HUES64 (cell line): ENCODE results near the gene PSME4.

Experiments used
- H3K27ac ChIP-seq: 2 replicates; pipeline ENCODE4 v1.7.0; 2013; ENCODE audit warnings: low read depth, low read length, inconsistent platforms
- H3K27me3 ChIP-seq: 2 replicates; pipeline ENCODE4 v1.6.1; 2013; ENCODE audit warnings: mild to moderate bottlenecking, low read length; ENCODE audit not compliant: insufficient read depth
- H3K36me3 ChIP-seq: 2 replicates; pipeline ENCODE4 v1.6.1; 2013; ENCODE audit warnings: mild to moderate bottlenecking, low read length; ENCODE audit not compliant: insufficient read depth
- H3K4me1 ChIP-seq: 2 replicates; pipeline ENCODE4 v1.6.1; 2013; ENCODE audit warnings: mild to moderate bottlenecking, low read length, moderate library complexity; ENCODE audit not compliant: insufficient read depth
- H3K4me3 ChIP-seq: 2 replicates; pipeline ENCODE4 v1.5.1; 2013; ENCODE audit warnings: mild to moderate bottlenecking, low read length, moderate library complexity
- H3K9ac ChIP-seq: 2 replicates; pipeline ENCODE4 v1.6.1; 2013; ENCODE audit warnings: mild to moderate bottlenecking, low read depth, low read length
- H3K9me3 ChIP-seq: 2 replicates; pipeline ENCODE4 v1.6.1; 2013; ENCODE audit warnings: low read depth, low read length; ENCODE audit not compliant: insufficient read depth
- WGBS: fragments of 150-250, 120-280 bp; methylation state at CpG from one replicate; pipeline ENCODE4 v1.1.7; 2013; ENCODE audit warnings: missing lambda C conversion rate; 5-methylcytosine and 5-hydroxymethylcytosine counted together

The PSME4 gene

GRCh38 chr2:53877556-53877955 is 93.2 kb downstream of the PSME4 start:
- no peaks in the 10 kb centered on the region for H3K9me3 ChIP-seq
- no peaks in the 10 kb centered on the region for H3K27me3 ChIP-seq
- 98% methylated on average over 2 of the region's 2 CpGs for WGBS
- H3K4me1 ChIP-seq = no peaks in the 10 kb centered on the region
- H3K27ac ChIP-seq = no peak overlapping the region
- peaks cover 94% of the 10 kb centered on the region for H3K36me3 ChIP-seq
- 0 out of 2 replicates have a peak overlapping the region, but pooled peaks have one; percentile 36 for H3K9ac ChIP-seq
- H3K4me3 ChIP-seq = no peak overlapping the region

- no peaks in the 10 kb centered on the region for H3K9me3 ChIP-seq
- no peak overlapping the region for H3K4me3 ChIP-seq
- WGBS = no CpG with 5 or more reads among the region's 1 CpG
- peaks cover 94% of the 10 kb centered on the region for H3K36me3 ChIP-seq
- no peaks in the 10 kb centered on the region for H3K27me3 ChIP-seq
- H3K4me1 ChIP-seq = no peaks in the 10 kb centered on the region
- no peak overlapping the region for H3K9ac ChIP-seq
- H3K27ac ChIP-seq = no peak overlapping the region
Observed at GRCh38 chr2:53877112-53877511, 93.7 kb downstream of the PSME4 start.

- WGBS = 92% methylated on average over 7 of the region's 7 CpGs
Observed at GRCh38 chr2:53874401-53874950, 96.3 kb downstream of the PSME4 start.

GRCh38 chr2:53867773-53868172 is 103.0 kb downstream of the PSME4 start:
- WGBS = 98% methylated on average over 2 of the region's 2 CpGs
- H3K9ac ChIP-seq = no peak overlapping the region
- no peaks in the 10 kb centered on the region for H3K4me1 ChIP-seq
- H3K4me3 ChIP-seq = no peak overlapping the region
- H3K36me3 ChIP-seq = peaks cover 90% of the 10 kb centered on the region
- no peaks in the 10 kb centered on the region for H3K27me3 ChIP-seq
- H3K9me3 ChIP-seq = no peaks in the 10 kb centered on the region
- no peak overlapping the region for H3K27ac ChIP-seq

More at GRCh38 chr2:53874401-53874950, 96.3 kb downstream of the PSME4 start:
- Histone ChIP-seq H3K9me3 (no peaks in the 10 kb centered on the region), H3K9ac (no peak overlapping the region), H3K4me1 (no peaks in the 10 kb centered on the region), H3K4me3 (no peak overlapping the region), H3K27me3 (no peaks in the 10 kb centered on the region), H3K36me3 (peaks cover 88% of the 10 kb centered on the region), H3K27ac (no peak overlapping the region)

- H3K4me1 ChIP-seq = no peaks in the 10 kb centered on the region
- no peak overlapping the region for H3K4me3 ChIP-seq
- no peak overlapping the region for H3K9ac ChIP-seq
- H3K27ac ChIP-seq = no peak overlapping the region
- no peaks in the 10 kb centered on the region for H3K9me3 ChIP-seq
- WGBS = 98% methylated on average over 5 of the region's 5 CpGs
- H3K36me3 ChIP-seq = peaks cover 84% of the 10 kb centered on the region
- no peaks in the 10 kb centered on the region for H3K27me3 ChIP-seq
Observed at GRCh38 chr2:53867169-53867568, 103.6 kb downstream of the PSME4 start.

GRCh38 chr2:53865962-53866361 is 104.8 kb downstream of the PSME4 start:
- Histone ChIP-seq H3K9ac (no peak overlapping the region), H3K9me3 (no peaks in the 10 kb centered on the region), H3K27me3 (no peaks in the 10 kb centered on the region), H3K36me3 (peaks cover 78% of the 10 kb centered on the region), H3K4me3 (no peak overlapping the region), H3K4me1 (no peaks in the 10 kb centered on the region), H3K27ac (no peak overlapping the region)
- 96% methylated on average over 3 of the region's 5 CpGs for WGBS

GRCh38 chr2:53865264-53865663 is 105.5 kb downstream of the PSME4 start:
- peaks cover 75% of the 10 kb centered on the region for H3K36me3 ChIP-seq
- no peaks in the 10 kb centered on the region for H3K9me3 ChIP-seq
- H3K27ac ChIP-seq = no peak overlapping the region
- no peaks in the 10 kb centered on the region for H3K27me3 ChIP-seq
- H3K4me3 ChIP-seq = no peak overlapping the region
- H3K9ac ChIP-seq = no peak overlapping the region
- H3K4me1 ChIP-seq = no peaks in the 10 kb centered on the region
- 93% methylated on average over 2 of the region's 2 CpGs for WGBS

GRCh38 chr2:53863538-53864227 is 107.1 kb downstream of the PSME4 start:
- Histone ChIP-seq H3K4me3 (no peak overlapping the region), H3K9me3 (no peaks in the 10 kb centered on the region), H3K36me3 (peaks cover 63% of the 10 kb centered on the region), H3K9ac (no peak overlapping the region), H3K27me3 (no peaks in the 10 kb centered on the region), H3K4me1 (no peaks in the 10 kb centered on the region), H3K27ac (no peak overlapping the region)
- 98% methylated on average over 5 of the region's 6 CpGs for WGBS

- Histone ChIP-seq H3K9ac (no peak overlapping the region), H3K27ac (no peak overlapping the region), H3K9me3 (no peaks in the 10 kb centered on the region), H3K4me1 (no peaks in the 10 kb centered on the region), H3K36me3 (peaks cover 46% of the 10 kb centered on the region), H3K27me3 (no peaks in the 10 kb centered on the region), H3K4me3 (no peak overlapping the region)
- WGBS = 94% methylated on average over 5 of the region's 5 CpGs
Observed at GRCh38 chr2:53861824-53862223, 109.0 kb downstream of the PSME4 start.

GRCh38 chr2:53859206-53860181 is 111.3 kb downstream of the PSME4 start, which contains the start of gene GPR75:
GPR75 (minus strand) TSS chr2:53859967; CDS start chr2:53854756, 5,211 bp downstream.
- WGBS = 97% methylated on average over 72 of the region's 72 CpGs
- H3K36me3 ChIP-seq = peaks cover 23% of the 10 kb centered on the region

GRCh38 chr2:53856272-53856671 is 114.5 kb downstream of the PSME4 start:
- H3K27ac ChIP-seq = no peak overlapping the region
- no peaks in the 10 kb centered on the region for H3K27me3 ChIP-seq
- no peak overlapping the region for H3K4me3 ChIP-seq
- H3K4me1 ChIP-seq = no peaks in the 10 kb centered on the region
- WGBS = 93% methylated on average over 2 of the region's 2 CpGs
- peaks cover 26% of the 10 kb centered on the region for H3K36me3 ChIP-seq
- no peak overlapping the region for H3K9ac ChIP-seq
- H3K9me3 ChIP-seq = no peaks in the 10 kb centered on the region

More at GRCh38 chr2:53859206-53860181, 111.3 kb downstream of the PSME4 start, which contains the start of gene GPR75:
- peak within 1 kb of the TSS; percentile 31; the same call in 1 of the 2 replicates for H3K4me3 ChIP-seq
- H3K9me3 ChIP-seq = no peaks in the 10 kb centered on the region
- H3K4me1 ChIP-seq = no peaks in the 10 kb centered on the region
- no peak within 1 kb of the TSS for H3K27ac ChIP-seq
- H3K9ac ChIP-seq = peak within 1 kb of the TSS; percentile 4; the same call in 1 of the 2 replicates
- no peaks in the 10 kb centered on the region for H3K27me3 ChIP-seq
